K562 (cell line): ENCODE measurements around the gene MBD3. TPM values are rescaled to one million over a fixed set of nuclear protein-coding genes. Genes with fewer than 3 reads are reported as not detected.

Source experiments
- ATAC-seq: fragments of 200-7000 bp; cut with Tn5 transposase; 3 replicates; pipeline ENCODE4 v1.9.1; 2020; ENCODE audit warnings: moderate library complexity
- BruUV-seq: library from RNA; stranded (reverse); fragments of 400-500 nt; replicated peaks from 2 replicates; lab custom pipeline; 2021; lab: Mats Ljungman, UMichigan
- CTCF ChIA-PET: fragments of 300-600 bp; formaldehyde crosslinking; extraction: SDS; loops from one replicate; lab custom pipeline; 2021; ENCODE audit warnings: low intra/inter-chr PET ratio; lab: Yijun Ruan, JAX
- POLR2A ChIA-PET: fragments of 300-600, 350-650 bp; sonication (Branson Sonifier 250); formaldehyde crosslinking; extraction: SDS; loops from one replicate; lab custom pipeline; 2021; ENCODE audit warnings: antibody characterized with exemption, inconsistent platforms; lab: Yijun Ruan, JAX
- DNase-seq, 4 experiments: peaks; one replicate each; pipeline versions ENCODE4 v3.0.0 to v3.0.0-alpha.2; 2011 to 2018; ENCODE audit warnings: low spot score in 3 of 4, mixed read lengths in 3 of 4; ENCODE audit errors: extremely low read depth in 1 of 4
- FAIRE-seq: peaks from 2 replicates; lab custom pipeline; 2011; peaks lifted over from hg19 to GRCh38; lab: Jason Lieb, UNC
- H2AFZ ChIP-seq: 2 replicates; pipeline ENCODE4 v1.6.0; 2011; ENCODE audit warnings: low read depth, low read length, control low read depth, inconsistent platforms
- H3K27ac ChIP-seq: fragments of 200-600 bp; 3 replicates; pipeline ENCODE4 v1.8.0; 2011; ENCODE audit warnings: low read depth, mild to moderate bottlenecking, control low read depth, inconsistent platforms, low read length, moderate library complexity, mixed read lengths; ENCODE audit errors: extremely low read depth
- H3K27me3 ChIP-seq, 2 experiments: fragments of 300-600 bp in 1 of 2; 2 replicates in 1 of 2; 3 replicates in 1 of 2; pipeline versions ENCODE4 v1.6.0 to v1.8.0; 2011; ENCODE audit warnings: inconsistent platforms in 2 of 2, low read length in 2 of 2, mild to moderate bottlenecking in 1 of 2, mixed read lengths in 1 of 2, moderate library complexity in 1 of 2; ENCODE audit not compliant: control insufficient read depth in 2 of 2, insufficient read depth in 2 of 2
- H3K36me3 ChIP-seq: fragments of 300-600 bp; 3 replicates; pipeline ENCODE4 v1.8.0; 2011; ENCODE audit warnings: mild to moderate bottlenecking, low read length, inconsistent platforms; ENCODE audit not compliant: control insufficient read depth, insufficient read depth
- H3K4me1 ChIP-seq, 2 experiments: fragments of 200-600 bp in 1 of 2; replicated peaks in 1 of 2; 2 replicates in 1 of 2; 3 replicates in 1 of 2; pipeline versions ENCODE4 v1.5.1 to v1.8.0; 2011; ENCODE audit warnings: inconsistent platforms in 2 of 2, low read length in 2 of 2, mild to moderate bottlenecking in 1 of 2, mixed read lengths in 1 of 2, moderate library complexity in 1 of 2; ENCODE audit not compliant: control insufficient read depth in 2 of 2, insufficient read depth in 2 of 2
- H3K4me2 ChIP-seq: 2 replicates; pipeline ENCODE4 v1.6.1; 2011; ENCODE audit warnings: low read length, control low read depth, inconsistent platforms, mixed read lengths; ENCODE audit not compliant: insufficient read depth
- H3K4me3 ChIP-seq: fragments of 200-600 bp; sonication (generic), shearing (Covaris generic); 2 replicates; pipeline ENCODE4 v1.5.1; 2016; ENCODE audit warnings: control low read depth, inconsistent platforms
- H3K79me2 ChIP-seq: fragments of 200-600 bp; 3 replicates; pipeline ENCODE4 v1.8.0; 2011; ENCODE audit warnings: low read length, inconsistent platforms; ENCODE audit not compliant: control insufficient read depth, insufficient read depth
- H3K9ac ChIP-seq, 2 experiments: 2 replicates each; pipeline versions ENCODE4 v1.6.0 to v1.6.1; 2011; ENCODE audit warnings: low read depth in 2 of 2, low read length in 2 of 2, control low read depth in 1 of 2, inconsistent platforms in 1 of 2, mild to moderate bottlenecking in 1 of 2, mixed read lengths in 1 of 2; ENCODE audit not compliant: insufficient read depth in 1 of 2
- H3K9me1 ChIP-seq: one replicate; pipeline ENCODE4 v1.6.0; 2011; ENCODE audit warnings: inconsistent platforms, mild to moderate bottlenecking, low read length, moderate library complexity; ENCODE audit not compliant: control insufficient read depth, insufficient read depth
- H3K9me3 ChIP-seq: replicated peaks from 2 replicates; pipeline ENCODE4 v1.5.1; 2011; ENCODE audit warnings: low read depth, low read length, inconsistent platforms; ENCODE audit not compliant: control insufficient read depth, insufficient read depth
- H4K20me1 ChIP-seq: replicated peaks from 2 replicates; pipeline ENCODE4 v1.6.1; 2011; ENCODE audit warnings: low read length, inconsistent platforms, mixed read lengths; ENCODE audit not compliant: control insufficient read depth, insufficient read depth
- AFF1 ChIP-seq, 2 experiments: fragments of 450-650 bp; IDR thresholded peaks; 2 replicates each; pipeline ENCODE4 v1.6.1; 2018; ENCODE audit warnings: mild to moderate bottlenecking in 2 of 2, low read depth in 1 of 2; ENCODE audit not compliant: partially characterized antibody in 2 of 2
- CBX3 ChIP-seq, 2 experiments: IDR thresholded peaks; 1 replicate in 1 of 2; 2 replicates in 1 of 2; pipeline ENCODE4 v1.6.1; 2012; ENCODE audit warnings: inconsistent platforms in 2 of 2, low read length in 2 of 2, borderline replicate concordance in 1 of 2, control low read depth in 1 of 2
- FUS ChIP-seq: fragments of 200-400 bp; formaldehyde crosslinking; optimal IDR thresholded peaks from 2 replicates; pipeline ENCODE3; 2017; ENCODE audit warnings: low read depth, low read length
- GABPB2 ChIP-seq: fragments of 250-450 bp; sonication (Bioruptor Pico); conservative IDR thresholded peaks from 2 replicates; pipeline ENCODE4 v1.5.1; 2021; ENCODE audit warnings: mild to moderate bottlenecking
- HNRNPLL ChIP-seq: fragments of 200-400 bp; formaldehyde crosslinking; IDR thresholded peaks from 2 replicates; pipeline ENCODE4 v1.6.1; 2017; ENCODE audit warnings: low read length, low read depth, mild to moderate bottlenecking; ENCODE audit not compliant: poor library complexity, severe bottlenecking
- RBM25 ChIP-seq: fragments of 200-400 bp; formaldehyde crosslinking; IDR thresholded peaks from 2 replicates; pipeline ENCODE4 v1.6.1; 2018; ENCODE audit warnings: low read length, low read depth, moderate library complexity; ENCODE audit not compliant: severe bottlenecking
- SMARCA5 ChIP-seq: fragments of 450-650 bp; IDR thresholded peaks from 2 replicates; pipeline ENCODE4 v1.6.1; 2016
- TCF15 ChIP-seq: fragments of 250-450 bp; sonication (Bioruptor Pico); IDR thresholded peaks from 2 replicates; pipeline ENCODE4 v1.8.0; 2022; ENCODE audit warnings: moderate library complexity, mild to moderate bottlenecking, inconsistent platforms
- TFE3 ChIP-seq: fragments of 450-650 bp; formaldehyde crosslinking; IDR thresholded peaks from 2 replicates; pipeline ENCODE4 v1.4.0; 2020; ENCODE audit warnings: mild to moderate bottlenecking, mixed read lengths
- TRIM28 ChIP-seq: fragments of 450-650 bp; IDR thresholded peaks from 2 replicates; pipeline ENCODE4 v1.6.1; 2017
- ZFX ChIP-seq: sonication (generic); formaldehyde crosslinking; IDR thresholded peaks from 2 replicates; pipeline ENCODE4 v1.8.0; 2022; ENCODE audit warnings: mild to moderate bottlenecking, missing genetic modification reagents, moderate library complexity
- ZNF551 ChIP-seq: fragments of 250-450 bp; sonication (Bioruptor Pico); IDR thresholded peaks from 2 replicates; pipeline ENCODE4 v1.5.0; 2021; ENCODE audit warnings: mild to moderate bottlenecking, moderate library complexity
- ZNF584 ChIP-seq: fragments of 200-800 bp; sonication (Bioruptor generic); IDR thresholded peaks from 2 replicates; pipeline ENCODE4 v1.6.1; 2016; ENCODE audit warnings: low read depth, mild to moderate bottlenecking, missing genetic modification characterization, missing compliant biosample characterization
- WGBS: fragments of 100-300 bp; shearing (Covaris generic); methylation state at CpG from one replicate; pipeline ENCODE4 v1.1.6; 2016; ENCODE audit warnings: low coverage, mixed read lengths; ENCODE audit not compliant: insufficient coverage; ENCODE audit errors: missing lambda C conversion rate; 5-methylcytosine and 5-hydroxymethylcytosine counted together
- in situ Hi-C: fragments of 300-500 bp; cut with MboI; formaldehyde crosslinking; loops from 4 replicates; pipeline ENCODE4 v1.15.0; 2018; ENCODE audit warnings: inconsistent platforms, mixed read lengths
- intact Hi-C: fragments of 100-400 bp; cut with micrococcal nuclease; formaldehyde crosslinking; loops from 2 replicates; pipeline ENCODE4 v1.14.2; 2022
- polyA plus RNA-seq, 8 experiments: library from polyadenylated mRNA; depleted of rRNA in 4 of 8; stranded (reverse) in 5 of 8; unstranded in 3 of 8; fragments of >200 nt; fragmentation: Nextera tagmentation in 2 of 8; fragmentation: Illumina TruSeq in 1 of 8; extraction: Ambion mirVana in 2 of 8; extraction: Trizol in 1 of 8; gene quantifications; 2 replicates each; pipeline versions ENCODE4 v1.2.1 to v1.2.3, GENCODE V29; 2011 to 2014; ENCODE audit warnings: inconsistent platforms in 1 of 8, missing spikeins in 1 of 8
- total RNA-seq, 7 experiments: library from RNA; depleted of rRNA in 6 of 7; stranded (reverse); fragments of >200 nt in 6 of 7; fragmentation: Illumina TruSeq in 2 of 7; extraction: Trizol in 2 of 7; gene quantifications; 2 replicates each; pipeline versions ENCODE4 v1.2.1 to v1.2.3, GENCODE V29; 2011 to 2021; ENCODE audit warnings: low replicate concordance in 1 of 7

MBD3 gene
- total and polyA plus RNA-seq, 9 of the 15 experiments (the other 6 are each of a cell fraction or from before 2014, with no cell fraction given), result 0.24 to 137 (median 30.9) TPM

- DNase-seq (peak in 1 of 4 experiments; percentile 29), ATAC-seq (no peak), FAIRE-seq (no peak)
- Histone ChIP-seq H3K4me1 (peaks cover 21 to 70% of the 10 kb centered on the region in 2 experiments), H3K36me3 (peaks cover 39% of the 10 kb centered on the region), H3K27ac (peak overlapping the region; percentile 77), H3K27me3 (no peaks in the 10 kb centered on the region), H3K9me3 (no peaks in the 10 kb centered on the region), H3K79me2 (peaks cover 41% of the 10 kb centered on the region), H3K9ac (peak overlapping the region; percentile 72 to 93), H3K4me2 (peak overlapping the region; percentile 91), H3K4me3 (peak overlapping the region; percentile 99), H4K20me1 (peaks cover 4% of the 10 kb centered on the region), H2AFZ (peak overlapping the region; percentile 92), H3K9me1 (peaks cover 3% of the 10 kb centered on the region)
- in situ Hi-C loops, result no loop called here
- WGBS, result 11% methylated on average over 13 of the region's 16 CpGs
- ChIA-PET POLR2A (interaction anchor here (0.6 to 1.2 kb wide), 8 partner anchors 10 to 337 kb away, joined by 3 to 5 read pairs (median 3); partner anchors contain the start of genes CIRBP and TCF3), CTCF (interaction anchor here (2.8 kb wide), 1 partner anchor 65 kb away, joined by 23 read pairs; no protein-coding TSS in a partner anchor)
- BruUV-seq, result no TSS peak
- intact Hi-C loops, result loop anchor here (2.0 to 10.0 kb wide), 4 partner anchors 46 to 161 kb away; partner anchors contain the start of gene TCF3
- TF ChIP-seq CBX3 (IDR thresholded peaks at IDR 0.05; ENCODE audit: borderline replicate concordance in 1 of 2, low read length in 2 of 2) (0 out of 3 replicates have a peak, but pooled peaks of 1 of the 2 experiments have one; percentile 6), FUS (no peak), TCF15 (CRISPR knock-in tag) (0 out of 2 replicates have a peak, but pooled peaks have one; percentile 64), HNRNPLL (peak; percentile 1), RBM25 (peak; percentile 93), SMARCA5 (peak; percentile 100), TRIM28 (0 out of 2 replicates have a peak, but pooled peaks have one; percentile 48), GABPB2 (CRISPR knock-in tag) (no peak; the same call in 1 of the 2 replicates), ZNF551 (CRISPR knock-in tag) (no peak), ZNF584 (CRISPR knock-in tag) (no peak), TFE3 (CRISPR knock-in tag) (no peak), AFF1 (IDR thresholded peaks at IDR 0.05; ENCODE audit: low read depth in 1 of 2, partially characterized antibody in 2 of 2) (peak in 1 of 2 experiments; percentile 72), ZFX (CRISPR knock-in tag) (peak; percentile 44)
Measured at GRCh38 chr19:1606138-1606651, 13.5 kb upstream of the MBD3 start.
